Activated CD4-positive, alpha-beta memory T cell treated with anti-CD3 and anti-CD28 coated beads, Interleukin-2, amount 10 ng/mL, durations not matched to agents 7 days and 5 days (primary cell): Measurements from ENCODE around the gene GH2. TPM values are rescaled to one million over a fixed set of nuclear protein-coding genes. Genes with fewer than 3 reads are reported as not detected.
"Not testable (repeated sequence)": the region's sequence is repeated elsewhere in the genome, so short reads cannot be mapped to it uniquely, and the experiment has no call there.

Experiments
- CTCF ChIA-PET: fragments of 350-600 bp; sonication (Branson Sonifier 250); formaldehyde crosslinking; loops from one replicate; lab custom pipeline; 2021; ENCODE audit warnings: antibody characterized with exemption, inconsistent platforms; lab: Charles Lee
- POLR2A ChIA-PET: fragments of 350-600 bp; sonication (Branson Sonifier 250); formaldehyde crosslinking; loops from one replicate; lab custom pipeline; 2021; ENCODE audit warnings: antibody characterized with exemption; lab: Charles Lee
- DNase-seq: peaks from one replicate; pipeline ENCODE4 v3.0.0-alpha.2; 2020
- H3K27ac Mint-ChIP-seq: one replicate; pipeline ENCODE4 v1.8.0; 2021; ENCODE audit warnings: mild to moderate bottlenecking, mixed read lengths
- H3K27me3 Mint-ChIP-seq: one replicate; pipeline ENCODE4 v1.8.0; 2021; ENCODE audit warnings: mixed read lengths
- H3K36me3 Mint-ChIP-seq: one replicate; pipeline ENCODE4 v1.8.0; 2021; ENCODE audit warnings: low read depth, mixed read lengths
- H3K4me1 Mint-ChIP-seq: one replicate; pipeline ENCODE4 v1.8.0; 2021; ENCODE audit warnings: mixed read lengths
- H3K4me3 Mint-ChIP-seq: one replicate; pipeline ENCODE4 v1.8.0; 2021; ENCODE audit warnings: mild to moderate bottlenecking, mixed read lengths
- H3K9me3 Mint-ChIP-seq: one replicate; pipeline ENCODE4 v1.8.0; 2021; ENCODE audit warnings: mixed read lengths
- total RNA-seq, 2 experiments: library from RNA; stranded (reverse); gene quantifications; one replicate each; pipeline ENCODE4 v1.2.3, GENCODE V29; 2021

Gene GH2
- total RNA-seq, 2 experiments from 2014 or later: not detected

DNA sequence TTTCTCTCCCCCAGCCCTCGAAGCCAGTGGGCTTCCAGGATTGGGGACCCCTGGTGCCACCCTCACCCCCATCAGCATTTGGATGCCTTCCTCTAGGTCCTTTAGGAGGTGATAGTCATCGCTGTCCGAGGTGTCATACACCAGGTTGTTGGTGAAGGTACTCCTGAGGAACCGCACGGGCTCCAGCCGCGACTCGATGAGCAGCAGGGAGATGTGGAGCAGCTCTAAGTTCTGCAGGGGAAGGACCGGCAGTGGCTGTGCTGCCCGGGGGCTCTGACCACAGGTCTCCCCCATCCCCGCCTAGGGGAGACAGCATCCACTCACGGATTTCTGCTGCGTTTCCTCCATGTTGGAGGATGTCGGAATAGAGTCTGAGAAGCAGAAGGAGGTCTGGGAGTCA is 28.4 kb upstream of the GH2 start:
- Mint-ChIP-seq H3K36me3 (no peaks in the 10 kb centered on the region), H3K4me3 (no peak overlapping the region), H3K9me3 (no peaks in the 10 kb centered on the region), H3K4me1 (no peaks in the 10 kb centered on the region), H3K27me3 (peaks cover 22% of the 10 kb centered on the region), H3K27ac (no peak overlapping the region)
- DNase-seq: no peak
- ChIA-PET CTCF (interaction anchor here (0.7 to 3.9 kb wide), 8 partner anchors 9 to 222 kb away, joined by 3 to 34 read pairs (median 17); partner anchors contain the start of gene ICAM2), POLR2A (interaction anchor here (2.7 kb wide), 1 partner anchor 236 kb away, joined by 8 read pairs; no protein-coding TSS in a partner anchor)

DNA sequence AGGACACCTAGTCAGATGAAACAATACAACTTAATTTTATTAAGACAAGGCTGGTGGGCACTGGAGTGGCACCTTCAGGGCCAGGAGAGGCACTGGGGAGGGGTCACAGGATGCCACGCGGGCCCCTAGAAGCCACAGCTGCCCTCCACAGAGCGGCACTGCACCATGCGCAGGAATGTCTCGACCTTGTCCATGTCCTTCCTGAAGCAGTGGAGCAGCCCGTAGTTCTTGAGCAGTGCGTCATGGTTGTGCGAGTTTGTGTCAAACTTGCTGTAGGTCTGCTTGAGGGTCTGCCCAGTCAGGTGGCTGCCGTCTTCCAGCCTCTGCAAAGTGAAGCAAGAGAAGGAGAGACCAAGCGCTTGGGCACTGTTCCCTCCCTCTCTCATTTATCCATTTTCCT is 27.8 kb upstream of the GH2 start:
- POLR2A ChIA-PET, DNase-seq, H3K4me3 Mint-ChIP-seq, H3K4me1 Mint-ChIP-seq, H3K9me3 Mint-ChIP-seq, H3K27ac Mint-ChIP-seq, H3K36me3 Mint-ChIP-seq: not testable (repeated sequence)
- CTCF ChIA-PET: interaction anchor here (3.9 kb wide), 1 partner anchor 116 kb away, joined by 21 read pairs; no protein-coding TSS in a partner anchor
- H3K27me3 Mint-ChIP-seq: peaks cover 22% of the 10 kb centered on the region

- POLR2A ChIA-PET: interaction anchor here (1.0 kb wide), 1 partner anchor 113 kb away, joined by 4 read pairs; the partner anchor contains the start of gene ICAM2
- H3K9me3 Mint-ChIP-seq, DNase-seq, H3K36me3 Mint-ChIP-seq, H3K27ac Mint-ChIP-seq, H3K4me3 Mint-ChIP-seq, H3K4me1 Mint-ChIP-seq: not testable (repeated sequence)
- CTCF ChIA-PET: interaction anchor here (1.0 to 2.4 kb wide), 5 partner anchors 17 to 226 kb away, joined by 3 to 10 read pairs (median 4); partner anchors contain the start of gene ERN1
- H3K27me3 Mint-ChIP-seq: peaks cover 27% of the 10 kb centered on the region
These were observed 25.5 kb upstream of the GH2 start for GRCh38 chr17:63907161-63907778.

- H3K4me3 Mint-ChIP-seq, DNase-seq, POLR2A ChIA-PET, H3K4me1 Mint-ChIP-seq, H3K9me3 Mint-ChIP-seq, H3K36me3 Mint-ChIP-seq, H3K27ac Mint-ChIP-seq: not testable (repeated sequence)
- CTCF ChIA-PET: interaction anchor here (0.6 to 5.1 kb wide), 9 partner anchors 11 to 387 kb away, joined by 3 to 34 read pairs (median 3); no protein-coding TSS in a partner anchor
- peaks cover 38% of the 10 kb centered on the region for H3K27me3 Mint-ChIP-seq
These were observed 23.1 kb upstream of the GH2 start for GRCh38 chr17:63904796-63905195.

DNA sequence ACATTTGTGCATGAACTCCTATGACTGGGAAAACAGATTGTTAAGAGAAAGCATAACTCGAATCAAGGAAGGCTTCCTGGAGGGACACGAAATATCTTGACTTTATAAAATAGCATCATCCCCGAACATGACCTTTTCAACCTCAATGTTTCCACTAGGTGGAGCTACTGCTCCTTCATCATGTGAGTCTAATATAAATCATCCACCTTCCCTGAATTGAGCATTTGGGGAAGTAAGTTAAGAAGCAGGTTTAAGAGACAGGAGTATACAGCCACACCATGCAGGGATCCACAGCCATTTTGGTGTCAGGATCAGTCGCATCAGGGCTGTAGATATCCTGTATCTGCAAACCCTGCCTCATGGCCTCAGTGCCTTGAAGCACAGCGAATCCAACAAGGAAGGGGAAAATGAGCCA is 22.1 kb upstream of the GH2 start:
- H3K27ac Mint-ChIP-seq, H3K36me3 Mint-ChIP-seq, H3K4me3 Mint-ChIP-seq, H3K9me3 Mint-ChIP-seq: not testable (repeated sequence)
- peaks cover 13% of the 10 kb centered on the region for H3K4me1 Mint-ChIP-seq
- POLR2A ChIA-PET: interaction anchor here (1.4 kb wide), 1 partner anchor 226 kb away, joined by 3 read pairs; the partner anchor contains the start of gene ERN1
- H3K27me3 Mint-ChIP-seq: peaks cover 30% of the 10 kb centered on the region
- CTCF ChIA-PET: interaction anchor here (0.6 to 5.1 kb wide), 10 partner anchors 9 to 230 kb away, joined by 3 to 34 read pairs (median 6); no protein-coding TSS in a partner anchor
- peak; percentile 32 for DNase-seq

DNA sequence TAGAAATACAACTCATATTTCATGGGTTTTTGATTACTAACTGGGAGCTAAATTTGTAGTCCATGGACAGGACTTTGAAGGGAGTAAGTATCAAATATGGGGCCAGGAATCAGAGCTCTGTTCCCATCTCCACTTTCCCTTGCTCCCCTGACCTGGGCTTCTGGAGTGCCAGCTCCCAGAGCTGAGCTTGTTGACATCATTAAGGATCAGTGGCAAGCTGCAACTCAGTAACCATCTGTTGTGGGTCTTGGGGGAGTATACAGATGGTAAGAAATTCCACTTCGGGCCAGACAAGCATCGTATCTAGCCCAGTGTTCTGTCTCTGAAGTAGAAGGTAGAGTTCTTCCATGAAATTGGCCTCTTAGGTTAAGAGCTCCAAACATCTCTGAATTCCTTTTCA is 20.2 kb upstream of the GH2 start:
- not testable (repeated sequence) for H3K4me3 Mint-ChIP-seq, H3K9me3 Mint-ChIP-seq, H3K27ac Mint-ChIP-seq, DNase-seq, H3K36me3 Mint-ChIP-seq
- Mint-ChIP-seq H3K27me3 (peaks cover 19% of the 10 kb centered on the region), H3K4me1 (peaks cover 13% of the 10 kb centered on the region)
- CTCF ChIA-PET: interaction anchor here (0.6 to 5.1 kb wide), 13 partner anchors 9 to 432 kb away, joined by 3 to 34 read pairs (median 4); partner anchors contain the start of gene CSHL1
- POLR2A ChIA-PET: interaction anchor here (1.4 kb wide), 1 partner anchor 33 kb away, joined by 3 read pairs; no protein-coding TSS in a partner anchor

GRCh38 chr17:63898899-63899798 is 17.4 kb upstream of the GH2 start:
- POLR2A ChIA-PET, H3K27ac Mint-ChIP-seq, H3K9me3 Mint-ChIP-seq, H3K4me3 Mint-ChIP-seq, H3K36me3 Mint-ChIP-seq: not testable (repeated sequence)
- peaks cover 13% of the 10 kb centered on the region for H3K4me1 Mint-ChIP-seq
- CTCF ChIA-PET: interaction anchor here (0.8 to 1.5 kb wide), 4 partner anchors 10 to 13 kb away, joined by 3 to 5 read pairs (median 3); no protein-coding TSS in a partner anchor
- peaks cover 20% of the 10 kb centered on the region for H3K27me3 Mint-ChIP-seq
- peak; percentile 43 for DNase-seq

GRCh38 chr17:63896524-63897354 is 15.0 kb upstream of the GH2 start, which contains the start of gene CSH1:
CSH1 (minus strand) TSS chr17:63896574; CDS start chr17:63896511, 63 bp downstream.
- peaks cover 24% of the 10 kb centered on the region for H3K27me3 Mint-ChIP-seq
- H3K9me3 Mint-ChIP-seq, H3K4me1 Mint-ChIP-seq, H3K36me3 Mint-ChIP-seq, H3K4me3 Mint-ChIP-seq, CTCF ChIA-PET, DNase-seq, POLR2A ChIA-PET, H3K27ac Mint-ChIP-seq: not testable (repeated sequence)

GRCh38 chr17:63894821-63895220 is 13.1 kb upstream of the GH2 start:
- DNase-seq, H3K36me3 Mint-ChIP-seq, CTCF ChIA-PET, H3K9me3 Mint-ChIP-seq, H3K4me3 Mint-ChIP-seq, H3K4me1 Mint-ChIP-seq, POLR2A ChIA-PET, H3K27ac Mint-ChIP-seq: not testable (repeated sequence)
- H3K27me3 Mint-ChIP-seq: peaks cover 21% of the 10 kb centered on the region

- H3K4me1 Mint-ChIP-seq, POLR2A ChIA-PET, H3K4me3 Mint-ChIP-seq, CTCF ChIA-PET, H3K27ac Mint-ChIP-seq, H3K36me3 Mint-ChIP-seq, H3K9me3 Mint-ChIP-seq, DNase-seq: not testable (repeated sequence)
- peaks cover 22% of the 10 kb centered on the region for H3K27me3 Mint-ChIP-seq
These were observed 12.3 kb upstream of the GH2 start for GRCh38 chr17:63894021-63894420.

GRCh38 chr17:63892316-63893037 is 10.7 kb upstream of the GH2 start:
- H3K27ac Mint-ChIP-seq, H3K4me1 Mint-ChIP-seq, POLR2A ChIA-PET, DNase-seq, H3K4me3 Mint-ChIP-seq, H3K36me3 Mint-ChIP-seq, H3K9me3 Mint-ChIP-seq: not testable (repeated sequence)
- H3K27me3 Mint-ChIP-seq: peaks cover 29% of the 10 kb centered on the region
- CTCF ChIA-PET: interaction anchor here (0.8 to 1.1 kb wide), 3 partner anchors 10 to 241 kb away, joined by 3 to 4 read pairs (median 3); no protein-coding TSS in a partner anchor
